ENCODE measurements around the gene PTGS1.
A peak's percentile ranks its signal among the peaks of the same experiment; 100 is the strongest.
"Not testable (repeated sequence)": the region's sequence is repeated elsewhere in the genome, so short reads cannot be mapped to it uniquely, and the experiment has no call there.

Gene PTGS1

GRCh38 chr9:122354536-122355199, 16.2 kb upstream of the PTGS1 start:
- no peak overlapping the region for H3K4me3 ChIP-seq (replicated peaks; ENCODE audit: low read depth, low read length)
- no peak for TF ChIP-seq CTCF (IDR thresholded peaks at IDR 0.05; ENCODE audit: low read depth, low read length, missing control alignments)
- no peak for DNase-seq (ENCODE audit: extremely low read depth, low read depth)

- no peak for DNase-seq (ENCODE audit: extremely low read depth, low read depth)
- no peak overlapping the region for H3K4me3 ChIP-seq (replicated peaks; ENCODE audit: low read depth, low read length)
- no peak for TF ChIP-seq CTCF (IDR thresholded peaks at IDR 0.05; ENCODE audit: low read depth, low read length, missing control alignments)
These were observed 15.4 kb upstream of the PTGS1 start for GRCh38 chr9:122355336-122355875.

GRCh38 chr9:122356627-122357026, 14.2 kb upstream of the PTGS1 start:
- DNase-seq (ENCODE audit: extremely low read depth, low read depth), result no peak
- TF ChIP-seq CTCF (IDR thresholded peaks at IDR 0.05; ENCODE audit: low read depth, low read length, missing control alignments), result peak; percentile 64
- H3K4me3 ChIP-seq (replicated peaks; ENCODE audit: low read depth, low read length), result no peak overlapping the region

GRCh38 chr9:122360891-122361290, 9.9 kb upstream of the PTGS1 start:
- TF ChIP-seq CTCF (IDR thresholded peaks at IDR 0.05; ENCODE audit: low read depth, low read length, missing control alignments), result no peak
- H3K4me3 ChIP-seq (replicated peaks; ENCODE audit: low read depth, low read length), result no peak overlapping the region
- DNase-seq (ENCODE audit: extremely low read depth, low read depth), result no peak

GRCh38 chr9:122363131-122363530, 7.7 kb upstream of the PTGS1 start:
- not testable (repeated sequence) for DNase-seq (ENCODE audit: extremely low read depth, low read depth); H3K4me3 ChIP-seq (replicated peaks; ENCODE audit: low read depth, low read length)

- no peak overlapping the region for H3K4me3 ChIP-seq (replicated peaks; ENCODE audit: low read depth, low read length)
- DNase-seq (ENCODE audit: extremely low read depth, low read depth), result no peak
- no peak for TF ChIP-seq CTCF (IDR thresholded peaks at IDR 0.05; ENCODE audit: low read depth, low read length, missing control alignments)
These were observed 6.6 kb upstream of the PTGS1 start for GRCh38 chr9:122364117-122364782.

- DNase-seq (ENCODE audit: extremely low read depth, low read depth), result no peak
- no peak for TF ChIP-seq CTCF (IDR thresholded peaks at IDR 0.05; ENCODE audit: low read depth, low read length, missing control alignments)
- no peak overlapping the region for H3K4me3 ChIP-seq (replicated peaks; ENCODE audit: low read depth, low read length)
These were observed 6.1 kb upstream of the PTGS1 start for GRCh38 chr9:122364783-122365150.

All from HFF-Myc (cell line).